ENCODE measurements around the gene EFNA5.

The EFNA5 gene

DNA sequence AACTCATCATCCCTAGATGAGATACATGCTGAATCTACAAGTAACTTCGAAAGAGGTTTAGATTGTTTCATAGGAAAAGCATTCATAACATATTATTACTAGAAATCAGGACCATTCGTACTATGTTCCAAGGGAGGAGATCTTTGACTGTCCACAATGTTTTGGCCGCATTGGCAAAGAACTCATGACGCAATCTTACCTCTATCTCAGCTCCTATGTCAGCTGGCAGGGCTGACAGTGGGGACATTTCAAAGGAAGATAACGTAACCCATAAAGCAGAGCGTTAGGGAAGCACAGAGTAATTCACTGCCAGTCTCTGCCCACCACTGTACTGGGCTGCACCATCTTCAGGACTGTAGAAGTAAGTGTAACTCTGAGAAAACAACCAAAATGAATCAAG, 69.7 kb downstream of the EFNA5 start:
- DNase-seq = no peak

GRCh38 chr5:107598958-107599357, 71.8 kb downstream of the EFNA5 start:
- DNase-seq = no peak

DNA sequence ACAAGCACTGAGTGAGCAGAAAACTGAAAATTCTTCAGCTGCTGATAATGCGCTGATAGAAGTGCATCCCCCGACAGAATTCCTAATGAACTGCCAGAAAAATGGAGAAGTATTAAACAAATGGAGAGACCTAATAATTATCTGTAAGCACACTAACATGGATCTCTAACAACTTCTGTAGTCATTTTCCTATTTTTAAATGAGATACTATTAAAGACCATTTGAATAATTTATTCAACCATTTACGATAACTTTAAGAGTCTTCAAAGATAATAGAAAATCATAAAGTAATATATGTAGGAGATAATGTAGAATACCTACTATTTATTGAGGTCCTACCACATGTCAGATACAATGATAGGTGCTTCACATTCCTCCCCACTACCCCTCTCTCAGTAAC, 72.9 kb downstream of the EFNA5 start:
- DNase-seq = no peak

DNA sequence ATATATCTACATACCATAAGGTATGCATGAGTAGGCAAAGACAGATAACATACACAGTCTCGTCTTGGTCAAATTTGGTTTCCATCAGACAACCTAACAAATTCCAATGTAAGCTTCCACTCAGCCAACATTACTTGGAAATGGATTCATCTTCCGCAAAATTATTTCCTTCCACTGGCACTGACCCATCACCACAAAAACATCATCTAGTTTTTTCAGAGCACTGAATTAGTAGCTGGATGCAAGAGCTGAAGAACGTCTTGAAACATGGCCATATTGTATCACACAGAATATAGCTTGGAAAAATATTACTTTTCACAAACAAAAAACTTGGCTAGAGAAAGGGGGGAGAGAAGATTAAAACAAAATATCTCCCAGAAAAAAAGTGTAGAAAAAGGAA, 73.5 kb downstream of the EFNA5 start:
- DNase-seq = no peak

DNA sequence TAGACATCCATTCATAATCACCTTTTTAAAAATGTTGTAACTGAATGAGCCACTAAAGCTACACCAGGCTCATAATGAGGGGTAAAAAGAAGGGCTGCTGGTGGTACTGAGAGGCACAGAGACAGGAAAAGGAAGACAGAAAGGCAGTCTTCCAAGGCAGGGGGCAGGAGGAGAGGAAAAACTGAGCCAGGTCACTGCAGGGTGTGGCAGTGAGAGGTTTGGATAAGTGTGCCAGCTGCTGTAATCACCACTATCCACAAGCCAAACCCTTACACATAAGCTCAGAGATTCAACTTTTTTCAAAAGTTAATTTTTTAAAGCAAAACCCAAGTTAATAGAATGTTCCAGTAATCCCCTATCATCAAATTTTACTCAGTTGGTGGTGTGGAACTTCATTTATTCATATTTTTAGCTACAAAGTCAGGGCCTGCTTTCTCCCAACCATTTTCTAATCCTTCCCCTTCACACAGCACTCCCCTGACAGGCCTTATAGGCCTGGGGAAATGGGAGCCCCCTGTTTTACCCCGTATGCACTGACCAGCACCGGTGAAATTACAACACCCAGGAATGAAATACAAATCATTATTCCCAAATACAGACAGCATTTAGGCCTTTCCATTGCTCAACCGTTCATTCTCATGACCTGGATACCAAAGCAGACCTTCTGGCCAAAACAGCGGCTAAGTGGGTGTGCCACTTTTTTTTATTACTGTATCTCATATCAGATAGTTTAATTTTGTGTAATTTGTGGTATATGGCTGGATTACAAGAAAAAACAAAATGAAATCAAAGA, 76.3 kb downstream of the EFNA5 start:
- DNase-seq = no peak

- no peak for DNase-seq
Measured at GRCh38 chr5:107593009-107593408, 77.7 kb downstream of the EFNA5 start.

- no peak for DNase-seq
Measured at GRCh38 chr5:107592515-107592914, 78.2 kb downstream of the EFNA5 start.

DNA sequence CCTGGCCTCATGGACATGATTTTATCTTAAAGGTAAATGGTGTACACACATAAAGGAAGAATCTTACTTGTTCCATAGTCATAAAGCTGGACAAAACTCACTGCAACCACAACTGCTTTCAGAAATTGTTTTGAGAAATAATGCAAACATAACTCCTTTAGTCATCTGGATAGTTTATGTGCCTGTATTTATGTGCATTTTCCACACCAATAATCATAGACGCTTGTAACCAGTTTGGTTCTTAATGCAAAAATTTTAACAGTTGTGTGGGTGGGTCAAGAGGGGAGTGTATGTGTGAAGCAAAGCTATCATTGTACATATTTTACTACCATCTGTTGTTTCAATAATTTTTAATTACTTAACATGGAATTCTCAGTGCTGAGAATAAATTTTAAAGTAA, 80.1 kb downstream of the EFNA5 start:
- no peak for DNase-seq

GRCh38 chr5:107589520-107590193, 81.1 kb downstream of the EFNA5 start:
- no peak for DNase-seq

- DNase-seq = no peak
Measured at GRCh38 chr5:107582625-107583024, 88.1 kb downstream of the EFNA5 start.

- DNase-seq = no peak
Measured at GRCh38 chr5:107580889-107581820, 89.6 kb downstream of the EFNA5 start.

GRCh38 chr5:107578051-107578635, 92.6 kb downstream of the EFNA5 start:
- no peak for DNase-seq

DNA sequence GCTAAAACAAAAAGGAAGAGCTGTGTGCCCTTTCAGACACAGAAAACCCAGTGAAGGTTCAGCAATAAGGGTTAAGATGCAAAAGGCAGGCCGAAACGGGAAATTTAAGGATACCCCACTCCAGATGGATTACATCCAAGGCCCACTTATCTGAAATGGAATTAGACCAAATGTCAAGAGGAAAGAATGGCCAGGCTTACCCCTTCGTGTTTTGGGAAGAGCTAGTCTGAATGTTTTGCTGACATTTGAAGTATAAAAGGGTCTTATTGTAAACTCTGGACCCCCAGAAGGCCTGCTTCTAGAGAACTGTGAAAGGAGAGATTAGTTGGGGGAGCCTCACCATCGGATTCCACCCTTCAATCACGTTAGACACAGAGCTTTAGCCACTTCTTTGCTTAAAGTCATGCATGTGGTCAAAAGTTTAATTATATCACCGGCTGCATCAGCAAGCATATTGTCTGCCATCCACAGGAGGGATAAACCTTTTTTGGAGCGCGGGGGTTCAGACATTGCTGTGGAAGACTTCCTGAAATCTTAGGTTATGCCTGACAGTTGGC, 93.3 kb downstream of the EFNA5 start:
- no peak for DNase-seq

GRCh38 chr5:107576736-107577393, 93.9 kb downstream of the EFNA5 start:
- DNase-seq = no peak

GRCh38 chr5:107576155-107576554, 94.6 kb downstream of the EFNA5 start:
- no peak for DNase-seq

DNA sequence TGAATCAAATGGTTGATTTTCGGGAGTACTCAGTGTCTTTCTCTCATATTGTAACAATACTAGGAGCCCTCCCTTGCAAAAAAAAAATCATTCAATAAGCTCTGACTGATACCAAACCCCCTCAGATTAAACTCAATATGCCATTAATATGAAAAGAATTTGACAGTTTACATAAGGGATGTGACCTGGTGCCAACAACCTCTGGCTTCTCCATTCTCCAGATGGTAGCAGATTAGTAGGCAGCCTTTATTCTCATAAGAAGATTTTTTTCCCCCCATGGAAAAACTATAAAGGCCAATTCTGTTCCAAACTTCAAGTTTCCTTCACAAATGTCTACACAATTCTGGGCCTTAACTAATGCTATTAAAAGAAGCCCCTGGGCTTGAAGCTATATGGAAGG, 96.5 kb downstream of the EFNA5 start:
- no peak for DNase-seq

- no peak for DNase-seq
Measured at GRCh38 chr5:107572715-107573368, 97.9 kb downstream of the EFNA5 start.

DNA sequence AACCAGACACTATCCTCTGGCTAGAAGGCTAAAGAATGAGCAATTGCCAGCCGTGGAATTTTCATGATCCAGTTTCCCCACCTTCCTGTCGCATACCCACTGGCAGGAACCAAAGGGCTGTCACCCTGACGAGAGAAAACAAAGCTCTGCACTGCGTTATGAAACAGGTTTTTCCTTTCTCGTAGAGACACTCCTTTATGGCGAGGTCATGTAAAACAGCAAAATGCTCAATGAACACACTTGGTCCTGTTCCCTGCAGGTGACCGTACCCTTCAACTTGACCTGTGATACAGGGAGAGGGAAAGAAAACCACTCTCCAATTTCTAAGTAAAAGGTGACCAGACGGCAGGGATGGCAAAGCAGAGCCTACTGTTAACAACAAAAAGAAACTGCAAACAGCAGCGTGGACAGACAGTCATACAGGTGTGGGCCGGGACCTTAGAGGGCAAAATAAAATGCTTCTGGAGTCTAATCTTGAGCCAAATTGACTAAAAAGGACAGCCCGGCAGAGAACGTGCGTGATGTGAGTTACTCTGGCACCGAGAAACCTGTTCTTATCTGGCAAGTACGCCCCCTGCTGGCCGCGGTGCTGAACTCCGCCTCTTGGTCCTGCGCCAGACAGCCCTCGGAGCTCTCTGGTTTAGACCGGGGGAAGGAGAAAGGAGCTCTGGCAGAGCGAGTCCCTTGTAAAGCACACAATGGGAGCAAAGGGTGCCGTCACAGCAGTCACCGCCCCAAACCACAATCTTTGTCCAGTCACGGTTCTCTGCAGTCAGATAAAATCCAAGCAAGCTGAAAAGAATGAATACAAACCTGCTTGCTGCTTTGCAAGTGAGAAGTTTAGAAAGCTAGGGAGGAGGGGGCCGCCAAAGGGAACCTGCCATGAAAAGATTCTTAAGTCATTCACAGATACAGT, 98.9 kb downstream of the EFNA5 start:
- no peak for DNase-seq

GRCh38 chr5:107570805-107571531, 99.8 kb downstream of the EFNA5 start:
- DNase-seq = no peak

DNA sequence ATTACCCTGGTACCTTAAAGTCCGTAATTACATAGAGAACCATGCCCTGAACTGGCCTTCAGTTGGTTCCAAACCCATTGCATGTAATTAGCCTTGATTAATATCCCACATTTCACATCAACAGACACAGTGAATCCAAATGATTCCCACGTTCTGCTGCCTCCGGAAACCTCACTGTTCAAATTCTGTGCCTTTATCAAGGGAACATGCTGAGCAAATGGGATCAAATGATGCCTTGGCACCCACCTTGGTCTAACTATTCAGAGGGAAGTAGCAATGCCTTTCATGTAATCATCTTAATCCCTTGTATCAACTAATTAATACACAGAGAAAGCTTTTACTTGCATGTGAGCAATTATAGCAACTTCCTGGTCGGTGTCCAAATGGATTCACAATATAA, 100.6 kb downstream of the EFNA5 start:
- no peak for DNase-seq

All from NCI-H1417 treated with DMSO at 0.1 percent for 48 hours (cell line).